Stomach (tissue), 4 donors: ENCODE results near the gene MIER1.

Experiments
- CTCF ChIP-seq, 7 experiments: fragments of 450-650 bp in 4 of 7; fragments of 200-600 bp in 3 of 7; sonication (generic) in 3 of 7; IDR thresholded peaks; one replicate each; pipeline ENCODE4 v1.5.1; 2016 to 2019; ENCODE audit warnings: antibody characterized with exemption in 7 of 7, control low read depth in 2 of 7, mild to moderate bottlenecking in 1 of 7
- EP300 ChIP-seq: sonication (generic); formaldehyde crosslinking; IDR thresholded peaks from one replicate; pipeline ENCODE4 v1.6.1; 2017; ENCODE audit warnings: antibody characterized with exemption
- POLR2A ChIP-seq, 4 donors: fragments of 450-650 bp; IDR thresholded peaks; one replicate each; pipeline ENCODE4 v1.6.1; 2016; ENCODE audit warnings: antibody characterized with exemption in 4 of 4, control low read depth in 2 of 4, mild to moderate bottlenecking in 1 of 4, moderate library complexity in 1 of 4

- TF ChIP-seq CTCF (IDR thresholded peaks at IDR 0.05) (no peak), EP300 (no peak), POLR2A (IDR thresholded peaks at IDR 0.05) (no peak)
Observed at GRCh38 chr1:67013573-67013972, 88.8 kb downstream of the MIER1 start.
